ENCODE results near the gene TCEA2. TPM values are rescaled to one million over a fixed set of nuclear protein-coding genes. Genes with fewer than 3 reads are reported as not detected.

Gene TCEA2
- total and polyA plus RNA-seq, 2 of the 13 experiments (the other 11 are each of a cell fraction or from before 2014, with no cell fraction given), result 28.1 to 33.7 TPM

- 0 out of 2 replicates have a peak, but pooled peaks have one; percentile 19 for TF ChIP-seq THRA (CRISPR knock-in tag; IDR thresholded peaks at IDR 0.05; ENCODE audit: borderline replicate concordance)
- TF ChIP-seq TCF7 (IDR thresholded peaks at IDR 0.05; ENCODE audit: low read depth), result no peak
- TF ChIP-seq MXD3 (CRISPR knock-in tag; IDR thresholded peaks at IDR 0.05), result no peak
- no peak for TF ChIP-seq GLMP (CRISPR knock-in tag; IDR thresholded peaks at IDR 0.05; ENCODE audit: borderline replicate concordance)
- TF ChIP-seq ZBTB40 (IDR thresholded peaks at IDR 0.05), result no peak
- TF ChIP-seq ZBTB40 (CRISPR knock-in tag; IDR thresholded peaks at IDR 0.05), result 0 out of 2 replicates have a peak, but pooled peaks have one; percentile 11
- TF ChIP-seq KLF9 (CRISPR knock-in tag; IDR thresholded peaks at IDR 0.05; ENCODE audit: low read depth), result no peak
- no peak for TF ChIP-seq ZNF878 (CRISPR knock-in tag; IDR thresholded peaks at IDR 0.05)
- no peak for TF ChIP-seq SOX6 (IDR thresholded peaks at IDR 0.05)
- TF ChIP-seq SOX6 (CRISPR knock-in tag; IDR thresholded peaks at IDR 0.05), result peak; percentile 34; the same call in 1 of the 2 replicates
- TF ChIP-seq CCAR2 (optimal IDR thresholded peaks at IDR 0.05; ENCODE audit: low read depth, low read length), result no peak
- peak; percentile 67; the same call in 1 of the 2 replicates for TF ChIP-seq ZNF547 (CRISPR knock-in tag; IDR thresholded peaks at IDR 0.05)
- TF ChIP-seq FIP1L1 (IDR thresholded peaks at IDR 0.05; ENCODE audit: borderline replicate concordance, insufficient read depth, low read depth, low read length), result no peak
- TF ChIP-seq ZFX (CRISPR knock-in tag; IDR thresholded peaks at IDR 0.05; ENCODE audit: low read depth), result peak; percentile 78; the same call in 1 of the 2 replicates
- TF ChIP-seq CREBL2 (CRISPR knock-in tag; IDR thresholded peaks at IDR 0.05; ENCODE audit: borderline replicate concordance), result no peak
- TF ChIP-seq ZNF616 (CRISPR knock-in tag; IDR thresholded peaks at IDR 0.05; ENCODE audit: low read depth), result no peak
These were observed 6.7 kb downstream of the TCEA2 start (continued) for GRCh38 chr20:64069614-64070243.
